Jurkat, Clone E6-1 (cell line): ENCODE data around the gene NRARP.

Source experiments
- DNase-seq: peaks from one replicate; pipeline ENCODE4 v3.0.0-alpha.2; 2011; ENCODE audit warnings: low read depth, low spot score
- H3K4me3 ChIP-seq: 2 replicates; pipeline ENCODE4 v1.5.1; 2011; ENCODE audit warnings: mild to moderate bottlenecking, low read length, control low read depth, moderate library complexity

Gene NRARP

DNA sequence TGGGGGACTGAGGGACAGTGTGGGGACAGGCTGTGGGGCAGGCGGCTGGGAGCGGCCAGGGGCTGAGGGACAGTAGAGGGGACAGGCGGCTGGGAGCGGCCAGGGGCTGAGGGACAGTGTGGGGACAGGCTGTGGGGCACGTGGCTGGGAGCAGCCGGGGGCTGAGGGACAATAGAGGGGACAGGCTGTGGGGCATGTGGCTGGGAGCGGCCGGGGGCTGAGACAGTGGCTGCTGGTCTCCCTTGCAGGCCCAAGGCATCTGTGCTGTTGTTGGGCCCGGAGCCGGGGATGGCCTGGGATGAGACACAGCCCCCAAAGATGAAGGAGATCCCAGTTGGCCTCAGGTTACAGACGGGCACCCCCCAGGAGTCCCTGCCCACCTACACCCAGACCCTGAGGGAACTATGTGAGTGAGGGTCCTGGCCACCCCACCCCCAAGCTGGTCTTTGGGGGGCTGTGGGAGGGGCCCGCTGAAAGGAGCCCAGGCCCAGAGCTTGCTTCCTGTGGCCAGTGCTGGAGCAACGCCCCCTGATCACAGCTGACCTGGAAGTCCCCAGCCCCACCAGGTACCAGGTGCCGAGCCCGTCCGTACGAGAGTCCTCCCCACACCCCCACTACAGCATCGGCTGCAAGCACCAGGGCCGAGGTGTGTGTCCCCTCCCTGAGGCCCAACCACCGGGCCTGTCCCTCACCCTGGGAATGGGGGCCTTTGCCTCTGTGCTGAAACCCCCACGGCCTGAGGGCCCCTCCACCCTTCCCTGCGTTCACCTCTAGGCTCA lies 50.4 kb downstream of the NRARP start:
- DNase-seq, result no peak
- H3K4me3 ChIP-seq, result no peak overlapping the region

GRCh38 chr9:137251194-137251461 lies 50.9 kb downstream of the NRARP start, which contains the start of gene STPG3:
Gene STPG3, plus strand, starts transcription at chr9:137251286. Its CDS starts 1 bp downstream, at chr9:137251287.
- no peak within 1 kb of the TSS for H3K4me3 ChIP-seq
- DNase-seq, result no peak

DNA sequence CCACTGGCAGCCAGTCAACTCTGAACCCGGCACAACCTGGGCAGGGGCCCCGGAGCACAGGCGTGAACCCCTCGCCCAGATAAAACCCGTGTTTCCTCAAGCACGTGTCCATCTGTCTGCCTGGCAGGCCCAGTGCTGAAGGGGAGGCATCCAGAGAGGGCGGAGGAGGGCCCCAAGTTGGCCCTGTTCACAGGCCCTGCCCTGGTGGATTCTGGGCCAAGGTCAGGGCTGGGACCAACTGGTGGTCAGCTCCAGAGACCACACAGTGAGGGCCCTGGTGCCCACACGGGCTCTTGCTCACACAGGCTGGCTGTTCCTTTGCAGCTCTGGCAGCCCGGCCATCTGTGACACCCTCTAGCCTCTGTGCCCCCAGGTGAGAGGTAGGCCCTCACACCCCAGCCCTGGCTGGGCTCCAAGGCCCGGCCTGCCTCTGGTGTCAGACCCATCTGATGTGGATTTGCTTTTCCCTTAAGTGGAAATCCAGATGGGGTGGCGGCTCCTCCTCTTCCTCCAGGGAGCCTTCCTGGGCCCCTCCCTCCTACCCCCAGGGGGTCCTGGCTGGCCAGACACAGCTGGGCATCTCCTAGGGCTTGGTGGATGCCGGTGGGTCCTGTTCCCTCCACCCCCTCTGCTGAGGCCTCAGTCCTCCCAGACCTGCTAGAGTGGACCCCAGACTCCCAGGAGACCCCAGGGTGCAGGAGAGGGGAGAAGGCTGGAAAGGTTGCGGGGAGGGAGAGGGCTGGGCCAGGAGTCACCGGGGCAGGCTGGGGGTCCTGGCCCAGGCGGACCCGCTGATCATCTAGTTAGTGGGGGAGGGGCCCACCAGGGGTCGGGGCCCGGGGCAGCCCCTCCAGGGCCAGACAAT lies 51.5 kb downstream of the NRARP start:
- H3K4me3 ChIP-seq, result no peak overlapping the region
- DNase-seq, result no peak
